IMR-90 (cell line): ENCODE data around the gene NPAS3. TPM values are rescaled to one million over a fixed set of nuclear protein-coding genes. Genes with fewer than 3 reads are reported as not detected.

Experiments
- ATAC-seq: fragments of 200-7000 bp; cut with Tn5 transposase; 2 replicates; pipeline ENCODE4 v1.9.1; 2020; ENCODE audit warnings: low read depth, mild to moderate bottlenecking, moderate library complexity
- BruUV-seq: library from RNA; stranded (reverse); fragments of 400-500 nt; replicated peaks from 2 replicates; lab custom pipeline; 2021; lab: Mats Ljungman, UMichigan
- CTCF ChIA-PET: fragments of 300-600 bp; formaldehyde crosslinking; extraction: SDS; loops from one replicate; lab custom pipeline; 2021; ENCODE audit warnings: antibody characterized with exemption; lab: Yijun Ruan, JAX
- POLR2A ChIA-PET: fragments of 300-600 bp; sonication (Branson Sonifier 250); formaldehyde crosslinking; loops from one replicate; lab custom pipeline; 2022; ENCODE audit warnings: antibody characterized with exemption; ENCODE audit not compliant: unreplicated experiment; lab: Charles Lee
- DNase-seq: peaks from one replicate; pipeline ENCODE4 v3.0.0; 2013
- H2AFZ ChIP-seq: replicated peaks from 2 replicates; pipeline ENCODE3; 2013; ENCODE audit warnings: low read length, mild to moderate bottlenecking; ENCODE audit not compliant: poor library complexity
- H2AK5ac ChIP-seq: 2 replicates; pipeline ENCODE4 v1.6.1; 2013; ENCODE audit warnings: low read depth, low read length, inconsistent platforms
- H2AK9ac ChIP-seq: replicated peaks from 2 replicates; pipeline ENCODE3; 2013; ENCODE audit warnings: mild to moderate bottlenecking, low read depth, low read length, moderate library complexity; ENCODE audit not compliant: poor library complexity
- H2BK120ac ChIP-seq: 2 replicates; pipeline ENCODE4 v1.6.1; 2013; ENCODE audit warnings: low read depth, low read length, inconsistent platforms
- H2BK15ac ChIP-seq: 3 replicates; pipeline ENCODE4 v1.6.1; 2013; ENCODE audit warnings: low read depth, low read length, inconsistent platforms
- H2BK20ac ChIP-seq: 2 replicates; pipeline ENCODE4 v1.6.1; 2013; ENCODE audit warnings: low read depth, mild to moderate bottlenecking, inconsistent platforms, low read length, moderate library complexity
- H2BK5ac ChIP-seq: 2 replicates; pipeline ENCODE4 v1.6.1; 2013; ENCODE audit warnings: mild to moderate bottlenecking, low read depth, low read length, inconsistent platforms; ENCODE audit not compliant: poor library complexity, severe bottlenecking
- H3K14ac ChIP-seq: replicated peaks from 2 replicates; pipeline ENCODE4 v1.6.1; 2013; ENCODE audit warnings: low read depth, low read length, inconsistent platforms
- H3K18ac ChIP-seq: 2 replicates; pipeline ENCODE4 v1.6.1; 2013; ENCODE audit warnings: low read depth, low read length, control low read depth
- H3K23ac ChIP-seq: 2 replicates; pipeline ENCODE4 v1.6.1; 2013; ENCODE audit warnings: low read depth, low read length, inconsistent platforms
- H3K27ac ChIP-seq: 2 replicates; pipeline ENCODE4 v1.5.1; 2013; ENCODE audit warnings: mild to moderate bottlenecking, control low read depth, low read length; ENCODE audit not compliant: insufficient read depth
- H3K27me3 ChIP-seq: 2 replicates; pipeline ENCODE4 v1.6.1; 2013; ENCODE audit warnings: low read length; ENCODE audit not compliant: control insufficient read depth, insufficient read depth
- H3K36me3 ChIP-seq: 2 replicates; pipeline ENCODE4 v1.6.1; 2013; ENCODE audit warnings: low read length, mixed read lengths; ENCODE audit not compliant: control insufficient read depth, insufficient read depth
- H3K4ac ChIP-seq: 2 replicates; pipeline ENCODE4 v1.6.1; 2013; ENCODE audit warnings: low read depth, low read length, inconsistent platforms
- H3K4me1 ChIP-seq: 2 replicates; pipeline ENCODE4 v1.6.1; 2013; ENCODE audit warnings: low read length, mixed read lengths; ENCODE audit not compliant: control insufficient read depth, insufficient read depth
- H3K4me2 ChIP-seq: 2 replicates; pipeline ENCODE4 v1.6.1; 2013; ENCODE audit warnings: low read depth, mild to moderate bottlenecking, control low read depth, low read length, moderate library complexity
- H3K4me3 ChIP-seq: 2 replicates; pipeline ENCODE4 v1.5.1; 2013; ENCODE audit warnings: low read depth, mild to moderate bottlenecking, control low read depth, low read length, moderate library complexity; ENCODE audit not compliant: insufficient read depth
- H3K56ac ChIP-seq: 2 replicates; pipeline ENCODE4 v1.6.1; 2013; ENCODE audit warnings: low read length, inconsistent platforms; ENCODE audit not compliant: insufficient read depth; ENCODE audit errors: extremely low read depth
- H3K79me1 ChIP-seq, 2 experiments: 2 replicates each; pipeline ENCODE4 v1.6.1; 2013; ENCODE audit warnings: low read length in 2 of 2, inconsistent platforms in 1 of 2, low read depth in 1 of 2
- H3K9ac ChIP-seq: 2 replicates; pipeline ENCODE4 v1.6.1; 2013; ENCODE audit warnings: low read depth, low read length, control low read depth
- H3K9me1 ChIP-seq: 2 replicates; pipeline ENCODE4 v1.6.1; 2013; ENCODE audit warnings: low read length, inconsistent platforms; ENCODE audit not compliant: insufficient read depth
- H3K9me3 ChIP-seq: 2 replicates; pipeline ENCODE4 v1.6.1; 2013; ENCODE audit warnings: low read length; ENCODE audit not compliant: control insufficient read depth, insufficient read depth
- H4K20me1 ChIP-seq: 2 replicates; pipeline ENCODE4 v1.6.1; 2013; ENCODE audit warnings: low read length, inconsistent platforms; ENCODE audit not compliant: insufficient read depth
- H4K5ac ChIP-seq: 2 replicates; pipeline ENCODE4 v1.6.1; 2013; ENCODE audit warnings: mild to moderate bottlenecking, low read depth, low read length, control low read depth
- H4K8ac ChIP-seq, 2 experiments: 2 replicates each; pipeline ENCODE4 v1.6.1; 2013; ENCODE audit warnings: low read depth in 2 of 2, low read length in 2 of 2, control low read depth in 1 of 2, inconsistent platforms in 1 of 2
- H4K91ac ChIP-seq: 2 replicates; pipeline ENCODE4 v1.6.1; 2013; ENCODE audit warnings: low read depth, low read length, inconsistent platforms; ENCODE audit not compliant: insufficient read depth
- BHLHE40 ChIP-seq: fragments of 150-350 bp; IDR thresholded peaks from 2 replicates; pipeline ENCODE4 v1.6.1; 2016; ENCODE audit warnings: mild to moderate bottlenecking, low read depth, low read length
- CEBPB ChIP-seq: IDR thresholded peaks from 2 replicates; pipeline ENCODE4 v1.6.1; 2012; ENCODE audit warnings: low read depth, low read length, improper control_type of control experiment
- CHD1 ChIP-seq: IDR thresholded peaks from 2 replicates; pipeline ENCODE4 v1.6.1; 2012; ENCODE audit warnings: low read depth, low read length, improper control_type of control experiment
- CTCF ChIP-seq: conservative IDR thresholded peaks from 2 replicates; pipeline ENCODE4 v1.5.1; 2012; ENCODE audit warnings: mild to moderate bottlenecking, low read depth, low read length, improper control_type of control experiment
- FOS ChIP-seq: fragments of 150-350 bp; IDR thresholded peaks from 2 replicates; pipeline ENCODE4 v1.6.1; 2016; ENCODE audit warnings: low read depth, low read length
- MAFK ChIP-seq: IDR thresholded peaks from 2 replicates; pipeline ENCODE4 v1.6.1; 2012; ENCODE audit warnings: low read depth, low read length, improper control_type of control experiment
- NFE2L2 ChIP-seq: fragments of 150-350 bp; IDR thresholded peaks from 2 replicates; pipeline ENCODE4 v1.6.1; 2016; ENCODE audit warnings: low read depth, mild to moderate bottlenecking, low read length
- POLR2A ChIP-seq: IDR thresholded peaks from 2 replicates; pipeline ENCODE4 v1.6.1; 2012; ENCODE audit warnings: mild to moderate bottlenecking, low read depth, low read length
- RCOR1 ChIP-seq: IDR thresholded peaks from 2 replicates; pipeline ENCODE4 v1.6.1; 2012; ENCODE audit warnings: mild to moderate bottlenecking, low read length, improper control_type of control experiment; ENCODE audit not compliant: insufficient replicate concordance
- SMC3 ChIP-seq: fragments of 150-350 bp; IDR thresholded peaks from 2 replicates; pipeline ENCODE4 v1.6.1; 2016; ENCODE audit warnings: low read depth, mild to moderate bottlenecking, antibody characterized with exemption, low read length, moderate library complexity
- WGBS, 2 experiments: methylation state at CpG; one replicate each; pipeline versions ENCODE4 v1.1.5 to v1.1.7; 2013; ENCODE audit warnings: missing lambda C conversion rate in 2 of 2; ENCODE audit not compliant: insufficient read length in 1 of 2; ENCODE audit errors: extremely low coverage in 2 of 2; 5-methylcytosine and 5-hydroxymethylcytosine counted together
- dilution Hi-C: fragments of 300-500 bp; cut with HindIII; formaldehyde crosslinking; loops from one replicate; pipeline ENCODE4 v1.14.3; 2018; ENCODE audit warnings: low sequenced_read_pairs; ENCODE audit not compliant: unreplicated experiment
- in situ Hi-C: fragments of 300-500 bp; cut with MboI; formaldehyde crosslinking; loops from 3 replicates; pipeline ENCODE4 v1.14.3; 2019; ENCODE audit warnings: low sequenced_read_pairs, inconsistent platforms, mixed read lengths
- intact Hi-C: fragments of 100-400 bp; cut with micrococcal nuclease; formaldehyde crosslinking; loops from 2 replicates; pipeline ENCODE4 v1.10.0; 2022
- polyA plus RNA-seq, 3 experiments: library from polyadenylated mRNA; depleted of rRNA; stranded (reverse); fragments of >200 nt; gene quantifications; 2 replicates each; pipeline ENCODE4 v1.2.3, GENCODE V29; 2012; ENCODE audit warnings: low replicate concordance in 1 of 3
- total RNA-seq: library from RNA; depleted of rRNA; stranded (reverse); fragments of >200 nt; gene quantifications from 2 replicates; pipeline ENCODE4 v1.2.3, GENCODE V29; 2012

Gene NPAS3
- total and polyA plus RNA-seq, 2 of the 4 experiments (the other 2 are of a cell fraction), result not detected

- Histone ChIP-seq H3K14ac (no peak overlapping the region), H2AK5ac (no peak overlapping the region), H3K36me3 (no peaks in the 10 kb centered on the region), H3K18ac (no peak overlapping the region), H3K4me3 (no peak overlapping the region), H3K9me3 (no peaks in the 10 kb centered on the region), H2AFZ (no peak overlapping the region), H4K91ac (no peak overlapping the region), H4K20me1 (no peaks in the 10 kb centered on the region), H3K56ac (no peak overlapping the region), H3K4me1 (no peaks in the 10 kb centered on the region), H2BK5ac (no peak overlapping the region), H2BK20ac (no peak overlapping the region), H3K9ac (no peak overlapping the region), H3K79me1 (no peaks in the 10 kb centered on the region), H2BK120ac (no peak overlapping the region), H2AK9ac (no peak overlapping the region), H3K9me1 (no peaks in the 10 kb centered on the region), H3K27ac (no peak overlapping the region), H4K8ac (no peak overlapping the region), H3K23ac (no peak overlapping the region), H4K5ac (no peak overlapping the region), H3K4ac (no peak overlapping the region), H3K27me3 (no peaks in the 10 kb centered on the region), H2BK15ac (no peak overlapping the region), H3K4me2 (no peak overlapping the region)
- ATAC-seq (no peak), DNase-seq (no peak)
- BruUV-seq, result no TSS peak
- ChIA-PET POLR2A (no interaction called here), CTCF (no interaction called here)
- intact Hi-C loops, result no loop called here
- dilution Hi-C loops, result loop anchor here (25.0 kb wide), 1 partner anchor 1193 kb away; no protein-coding TSS in a partner anchor
- TF ChIP-seq SMC3 (no peak), POLR2A (no peak), BHLHE40 (no peak), MAFK (no peak), NFE2L2 (no peak), CEBPB (no peak), RCOR1 (no peak), FOS (no peak), CHD1 (no peak), CTCF (no peak)
- no CpG with 5 or more reads among the region's 4 CpGs for WGBS, 2 experiments
- in situ Hi-C loops, result no loop called here
Observed at GRCh38 chr14:33780035-33780434, 841.4 kb downstream of the NPAS3 start.
